Vagina (tissue), 2 donors: Measurements from ENCODE around the gene RNU1-2.
"Not testable (repeated sequence)": the region's sequence is repeated elsewhere in the genome, so short reads cannot be mapped to it uniquely, and the experiment has no call there.

Experiments
- POLR2A ChIP-seq, 2 donors: fragments of 450-650 bp; IDR thresholded peaks; one replicate each; pipeline ENCODE4 v1.6.1; 2017; ENCODE audit warnings: antibody characterized with exemption in 2 of 2, mild to moderate bottlenecking in 2 of 2, moderate library complexity in 2 of 2
- TF ChIP-seq, protein P1 (sequence below), 3 experiments: fragments of 450-650 bp in 2 of 3; fragments of 200-600 bp in 1 of 3; sonication (generic) in 1 of 3; IDR thresholded peaks; one replicate each; pipeline ENCODE4 v1.5.1; 2017 to 2019; ENCODE audit warnings: antibody characterized with exemption in 3 of 3, mild to moderate bottlenecking in 2 of 3, moderate library complexity in 2 of 3

DNA sequence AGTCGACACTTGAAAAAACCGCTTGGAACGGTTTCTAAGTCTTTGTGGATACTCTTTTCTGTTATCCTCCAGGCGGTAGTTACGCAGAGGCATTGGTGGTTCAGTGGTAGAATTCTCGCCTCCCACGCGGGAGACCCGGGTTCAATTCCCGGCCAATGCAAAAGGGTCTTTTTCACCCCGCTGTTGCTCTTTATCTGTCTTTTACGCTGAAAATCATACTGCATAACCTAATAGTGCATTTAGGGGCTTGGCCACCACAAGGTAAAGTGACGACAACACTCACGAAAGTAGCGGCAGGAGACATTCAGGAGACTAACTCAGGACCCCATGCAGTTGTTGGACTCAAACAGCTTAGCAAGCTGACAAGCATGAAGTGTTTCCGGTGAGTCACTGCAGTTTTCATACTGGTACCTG is 33.9 kb upstream of the RNU1-2 start:
- TF ChIP-seq, protein P1, sequence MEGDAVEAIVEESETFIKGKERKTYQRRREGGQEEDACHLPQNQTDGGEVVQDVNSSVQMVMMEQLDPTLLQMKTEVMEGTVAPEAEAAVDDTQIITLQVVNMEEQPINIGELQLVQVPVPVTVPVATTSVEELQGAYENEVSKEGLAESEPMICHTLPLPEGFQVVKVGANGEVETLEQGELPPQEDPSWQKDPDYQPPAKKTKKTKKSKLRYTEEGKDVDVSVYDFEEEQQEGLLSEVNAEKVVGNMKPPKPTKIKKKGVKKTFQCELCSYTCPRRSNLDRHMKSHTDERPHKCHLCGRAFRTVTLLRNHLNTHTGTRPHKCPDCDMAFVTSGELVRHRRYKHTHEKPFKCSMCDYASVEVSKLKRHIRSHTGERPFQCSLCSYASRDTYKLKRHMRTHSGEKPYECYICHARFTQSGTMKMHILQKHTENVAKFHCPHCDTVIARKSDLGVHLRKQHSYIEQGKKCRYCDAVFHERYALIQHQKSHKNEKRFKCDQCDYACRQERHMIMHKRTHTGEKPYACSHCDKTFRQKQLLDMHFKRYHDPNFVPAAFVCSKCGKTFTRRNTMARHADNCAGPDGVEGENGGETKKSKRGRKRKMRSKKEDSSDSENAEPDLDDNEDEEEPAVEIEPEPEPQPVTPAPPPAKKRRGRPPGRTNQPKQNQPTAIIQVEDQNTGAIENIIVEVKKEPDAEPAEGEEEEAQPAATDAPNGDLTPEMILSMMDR (IDR thresholded peaks at IDR 0.05), result not testable (repeated sequence)
- not testable (repeated sequence) for TF ChIP-seq POLR2A (IDR thresholded peaks at IDR 0.05)
